ENCODE measurements around the gene PPP1R3A.

Gene PPP1R3A

DNA sequence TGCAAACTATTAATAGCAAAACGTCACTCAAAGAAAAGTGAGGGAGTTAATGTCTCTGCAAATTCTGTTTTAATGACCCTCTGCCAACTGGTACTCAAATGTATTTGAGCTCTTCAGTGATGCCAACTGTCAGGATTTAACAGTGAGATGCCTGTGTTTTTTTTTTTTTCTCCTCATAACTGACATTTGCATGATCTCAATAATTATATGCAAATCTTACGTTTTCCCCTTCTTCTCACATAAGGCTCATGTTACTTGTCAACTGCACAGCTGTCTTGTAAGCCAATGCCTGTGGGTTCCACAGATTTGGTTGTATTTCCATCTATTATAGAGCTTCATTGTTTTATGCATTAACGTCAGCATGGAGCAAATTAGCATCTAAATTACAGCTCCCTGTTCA lies 38.2 kb downstream of the PPP1R3A start:
- no peak for DNase-seq

DNA sequence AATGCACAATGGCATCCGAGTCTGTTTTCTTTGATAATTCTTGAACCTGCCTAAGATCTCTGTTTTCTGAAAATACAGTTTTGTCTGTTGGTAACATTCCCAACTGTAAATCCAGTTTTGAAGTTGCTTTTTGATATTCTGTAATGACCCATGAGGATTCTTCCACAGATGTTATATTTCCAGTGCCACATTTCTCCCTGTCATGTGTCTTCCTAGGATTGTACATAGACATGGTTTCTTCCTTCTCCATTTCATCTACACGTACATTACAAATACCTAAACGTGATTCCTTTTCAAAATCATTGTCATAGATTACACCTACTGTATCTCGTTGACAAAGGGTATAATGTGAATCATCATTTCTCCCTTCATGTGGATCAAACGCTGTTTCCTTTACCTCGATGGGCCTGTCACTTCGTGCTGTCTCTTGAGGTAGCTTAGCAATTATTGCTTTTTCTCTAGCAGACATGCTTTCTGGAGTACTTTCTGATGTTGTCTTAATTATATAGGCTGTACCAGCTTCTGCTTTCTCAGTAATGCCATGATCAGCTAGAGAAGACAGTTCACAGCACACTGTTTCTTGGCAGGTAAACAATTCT lies 40.3 kb downstream of the PPP1R3A start:
- DNase-seq: no peak

DNA sequence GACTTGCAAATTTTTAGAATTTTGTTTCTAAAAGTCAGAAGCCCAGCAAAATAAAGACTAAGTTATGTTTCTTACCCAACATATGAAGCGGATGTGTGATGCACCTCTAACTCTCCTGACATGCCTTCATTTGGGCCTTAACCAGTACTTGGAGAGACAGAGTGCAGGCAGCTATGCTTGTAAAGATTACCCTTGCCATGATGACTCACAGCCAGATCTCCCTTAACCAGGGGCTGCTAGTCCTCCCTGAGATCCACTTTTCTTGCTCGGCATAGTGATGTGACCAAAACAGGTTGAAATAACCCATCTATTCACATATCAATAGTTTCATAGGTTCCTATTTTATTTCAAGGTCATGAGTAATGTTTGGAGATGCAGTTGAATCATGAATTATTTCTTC lies 43.6 kb downstream of the PPP1R3A start:
- no peak for DNase-seq

DNA sequence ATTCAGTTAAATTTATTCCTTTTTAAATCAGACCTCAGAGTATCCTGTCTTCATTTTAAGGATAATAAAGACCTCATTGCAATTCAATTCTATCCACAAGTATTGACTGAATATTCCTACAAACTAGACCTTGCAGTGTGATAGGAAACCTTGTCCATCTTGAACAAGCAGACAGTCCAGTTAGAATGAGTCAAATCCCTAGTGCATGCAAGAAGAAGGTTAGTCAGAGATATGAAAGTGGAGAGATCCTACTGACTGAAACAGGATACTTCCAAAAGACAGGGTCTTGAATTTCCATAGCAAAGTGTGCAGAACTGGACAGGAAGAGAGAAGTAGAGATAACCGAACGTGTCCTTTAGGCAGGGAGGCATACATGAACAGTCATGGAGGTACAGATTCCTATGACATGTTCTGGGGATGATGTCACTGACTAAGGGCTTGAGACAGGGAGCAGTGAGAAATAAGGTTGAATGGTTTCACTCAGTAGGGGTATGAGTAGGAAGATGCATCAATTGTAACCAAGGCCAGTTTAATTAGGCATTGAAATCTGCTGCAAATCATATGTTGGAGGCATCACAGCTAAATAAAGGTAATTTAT lies 45.2 kb downstream of the PPP1R3A start:
- no peak for DNase-seq

DNA sequence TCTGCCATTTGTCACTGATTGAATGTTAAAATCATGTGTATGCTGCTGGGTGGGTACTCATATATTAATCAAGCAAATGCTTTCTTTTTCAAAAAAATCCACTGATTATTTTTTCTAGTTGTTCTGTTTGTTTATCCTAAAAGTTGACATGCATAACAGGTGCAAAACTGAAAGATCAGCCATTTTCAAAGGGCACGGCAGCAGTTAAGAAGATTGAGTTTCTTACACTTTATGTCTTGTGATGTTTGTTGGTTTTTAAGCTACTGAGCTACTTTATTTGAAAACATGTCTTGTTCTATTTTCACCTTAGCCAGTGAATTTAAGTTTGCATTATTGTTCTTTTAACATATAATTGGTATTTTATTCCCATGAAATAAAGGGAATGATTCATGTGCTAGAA lies 45.8 kb downstream of the PPP1R3A start:
- DNase-seq: no peak

DNA sequence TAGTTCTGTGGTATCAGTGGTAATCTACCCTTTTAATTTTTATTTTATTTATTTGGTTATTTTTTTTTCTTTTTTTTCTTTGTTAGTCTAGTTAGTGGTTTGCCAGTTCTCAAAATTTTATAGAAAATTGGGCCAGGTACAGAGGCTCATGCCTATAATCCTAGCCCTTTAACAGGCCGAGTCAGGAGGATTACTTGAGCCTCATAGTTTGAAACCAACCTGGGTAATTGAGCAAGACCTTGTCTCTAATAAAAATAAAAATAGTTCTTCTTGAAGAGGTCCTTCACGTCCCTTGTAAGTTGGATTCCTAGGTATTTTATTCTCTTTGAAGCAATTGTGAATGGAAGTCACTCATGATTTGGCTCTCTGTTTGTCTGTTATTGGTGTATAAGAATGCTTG lies 51.5 kb downstream of the PPP1R3A start:
- DNase-seq: no peak

DNA sequence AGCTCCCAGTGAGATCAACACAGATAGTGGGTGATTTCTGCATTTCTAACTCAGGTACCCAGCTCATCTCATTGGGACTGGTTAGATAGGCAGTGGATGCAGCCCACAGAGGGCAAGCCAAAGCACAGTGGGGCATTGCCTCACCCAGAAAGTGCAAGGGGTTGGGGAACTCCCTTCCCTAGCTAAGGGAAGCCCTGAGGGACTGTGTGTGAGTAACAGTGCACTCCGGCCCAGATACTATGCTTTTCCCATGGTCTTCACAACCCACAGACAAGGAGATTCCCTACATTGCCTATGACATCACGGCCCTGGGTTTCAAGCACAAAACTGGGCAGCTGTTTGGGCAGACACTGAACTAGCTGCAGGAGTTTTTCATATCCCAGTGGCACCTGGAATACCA lies 62.8 kb downstream of the PPP1R3A start:
- no peak for DNase-seq

DNA sequence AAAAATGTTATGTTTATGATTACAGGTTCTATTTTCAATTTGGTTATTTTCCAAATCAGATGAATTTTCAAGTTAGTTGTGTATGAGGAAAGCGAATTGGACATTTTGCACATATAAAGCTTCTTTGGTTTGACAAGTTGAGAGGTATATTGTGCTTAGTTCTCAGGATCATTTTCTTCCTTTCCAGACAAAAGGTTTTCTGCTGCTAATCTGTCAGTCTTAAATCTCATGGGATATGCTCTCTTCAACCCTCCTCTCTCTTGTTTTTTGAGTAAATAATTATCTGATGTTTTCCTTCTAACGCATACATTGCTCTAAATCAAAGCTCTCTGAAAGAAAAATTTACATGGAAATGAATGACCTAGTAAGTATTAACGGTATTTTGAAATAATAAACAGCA lies 77.9 kb downstream of the PPP1R3A start:
- DNase-seq: no peak

DNA sequence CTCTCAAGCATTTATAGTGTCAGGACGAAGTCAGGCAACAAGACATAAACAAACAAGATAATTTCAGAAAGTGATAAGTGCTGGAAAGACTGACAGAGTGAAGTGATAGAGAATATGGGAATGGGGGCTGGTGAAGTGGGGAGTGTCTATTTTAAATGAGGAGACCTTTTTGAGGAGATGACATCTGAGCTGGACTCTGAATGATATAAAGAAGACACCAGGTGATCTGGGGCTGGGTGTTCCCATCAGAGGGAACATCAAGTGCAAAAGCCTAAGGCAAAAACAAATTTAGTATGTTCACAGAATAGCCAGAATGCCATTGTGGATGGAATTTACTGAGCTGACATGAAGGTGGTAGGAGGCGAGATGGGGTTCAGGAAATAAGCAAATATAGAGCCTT lies 83.4 kb downstream of the PPP1R3A start:
- DNase-seq: no peak

DNA sequence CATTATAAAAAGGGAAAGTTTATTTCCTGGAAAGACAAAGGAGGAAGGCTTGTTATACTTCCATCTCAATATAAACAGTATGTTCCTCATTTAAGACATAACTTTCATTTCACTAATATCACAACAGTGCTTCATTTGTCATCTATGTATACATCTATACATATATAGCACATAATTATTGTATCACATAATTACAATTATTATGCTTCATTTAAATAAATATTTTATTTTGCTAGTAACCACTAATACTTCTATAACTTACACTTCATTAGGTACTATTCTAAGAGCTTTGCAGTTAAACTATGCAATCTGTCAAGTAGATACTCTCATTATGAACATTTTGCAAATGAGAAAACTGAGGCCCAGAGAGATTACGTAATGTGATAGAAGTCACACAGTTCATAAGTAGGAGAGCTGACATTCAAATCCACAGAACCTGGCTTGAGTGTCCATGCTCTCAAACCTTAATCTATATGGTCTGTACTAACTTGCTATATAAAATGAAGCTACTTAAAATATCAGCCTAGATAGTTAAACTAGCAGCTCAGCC lies 86.5 kb downstream of the PPP1R3A start:
- DNase-seq: no peak

DNA sequence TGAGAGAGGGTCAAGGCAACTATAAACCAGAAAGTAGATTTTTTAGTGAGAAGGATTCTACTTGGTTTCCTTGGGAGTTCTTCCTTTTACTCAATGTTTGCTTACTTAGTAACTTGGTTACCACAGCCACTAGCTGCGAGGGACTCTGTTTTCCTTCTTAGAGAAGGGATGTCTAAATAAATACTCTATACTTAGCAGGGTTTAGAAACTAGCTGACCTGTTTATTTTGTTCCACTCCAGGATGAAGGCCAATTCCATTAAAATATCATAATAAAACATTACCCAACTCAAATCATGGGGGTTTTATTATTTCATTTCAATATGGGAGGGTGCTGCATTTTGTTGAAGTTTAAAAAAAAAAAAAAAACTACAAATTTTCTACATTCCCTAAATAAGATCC lies 87.3 kb downstream of the PPP1R3A start:
- DNase-seq: no peak

DNA sequence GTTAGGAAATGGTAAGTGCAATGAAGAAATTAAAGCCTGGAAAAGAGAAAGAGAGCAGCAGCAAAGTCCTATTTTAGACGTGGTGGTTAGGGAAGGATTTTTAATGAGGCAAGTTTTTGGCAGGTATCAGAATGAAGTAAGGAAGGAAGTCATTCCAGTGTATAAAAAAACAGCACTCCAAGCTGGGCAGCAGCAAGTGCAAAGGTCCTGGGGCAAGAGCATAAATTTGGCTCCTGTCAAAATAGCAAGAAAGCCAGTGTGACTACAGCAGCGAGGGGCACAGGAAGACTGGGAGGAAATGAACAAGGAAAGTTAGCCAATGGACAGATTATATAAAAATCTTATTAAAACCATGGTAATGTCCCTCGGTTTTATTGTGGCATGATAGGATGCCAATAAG lies 90.2 kb downstream of the PPP1R3A start:
- DNase-seq: no peak
